SIG-M5 treated with dmso at 0.1 percent for 504 hours (cell line): ENCODE data around the gene BPIFB3.
"Not testable (repeated sequence)": the region's sequence is repeated elsewhere in the genome, so short reads cannot be mapped to it uniquely, and the experiment has no call there.

Experiments used
- DNase-seq: peaks from one replicate; lab custom pipeline; 2025; ENCODE audit not compliant: unreplicated experiment; lab: John Stamatoyannopoulos, UW

BPIFB3 gene

GRCh38 chr20:33112547-33113386, 59.1 kb downstream of the BPIFB3 start:
- DNase-seq: no peak

GRCh38 chr20:33113387-33113908, 59.7 kb downstream of the BPIFB3 start:
- DNase-seq: no peak

GRCh38 chr20:33115501-33115900, 61.8 kb downstream of the BPIFB3 start:
- DNase-seq: not testable (repeated sequence)

DNA sequence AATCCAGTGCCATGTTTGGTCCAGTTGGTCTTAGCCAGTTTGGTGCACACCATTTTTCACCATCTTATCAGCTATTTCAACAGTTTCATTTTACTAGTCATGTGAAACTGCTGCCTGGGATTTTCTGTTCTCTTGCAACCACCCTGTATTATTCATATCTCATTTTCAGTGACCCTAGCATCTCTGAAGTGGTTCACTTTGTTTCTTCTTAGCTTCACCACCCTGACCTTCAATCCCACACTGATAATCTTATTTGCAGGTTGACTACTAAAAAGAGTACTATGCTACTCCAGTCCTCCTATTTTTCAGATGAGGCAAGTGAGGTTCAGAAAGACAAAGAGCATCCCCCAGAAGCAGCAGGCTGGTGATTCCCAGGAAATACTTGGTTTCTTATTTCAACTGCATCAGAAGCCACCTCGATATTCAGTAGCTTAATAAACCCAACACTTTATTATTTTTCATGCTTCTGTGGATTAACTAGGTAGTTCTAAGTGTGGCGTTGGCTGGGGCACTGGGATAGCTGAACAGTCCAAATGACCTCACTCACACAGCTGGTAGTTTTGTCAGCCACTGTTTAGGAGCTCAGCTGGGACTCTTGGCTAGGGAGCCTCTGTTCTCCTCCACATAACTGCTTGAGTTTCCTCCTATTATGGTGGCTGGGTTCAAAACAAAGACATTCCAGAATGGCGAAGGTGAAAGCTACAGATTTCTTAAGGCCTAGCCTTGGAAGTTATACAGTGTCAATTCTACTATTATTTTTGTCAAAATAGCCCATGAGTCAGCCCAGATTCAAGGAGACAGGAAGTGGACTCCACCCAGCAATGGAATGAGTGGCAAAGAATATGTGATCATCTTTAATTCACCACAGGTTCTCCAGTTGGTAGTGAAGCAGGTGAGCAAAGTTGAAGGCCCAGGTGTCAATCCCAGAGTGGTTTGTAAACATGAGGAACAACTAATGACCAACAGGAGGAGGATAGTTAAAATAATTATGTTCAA, 66.3 kb downstream of the BPIFB3 start:
- DNase-seq: no peak

- DNase-seq: no peak
These were observed 67.2 kb downstream of the BPIFB3 start for GRCh38 chr20:33120934-33121333.

DNA sequence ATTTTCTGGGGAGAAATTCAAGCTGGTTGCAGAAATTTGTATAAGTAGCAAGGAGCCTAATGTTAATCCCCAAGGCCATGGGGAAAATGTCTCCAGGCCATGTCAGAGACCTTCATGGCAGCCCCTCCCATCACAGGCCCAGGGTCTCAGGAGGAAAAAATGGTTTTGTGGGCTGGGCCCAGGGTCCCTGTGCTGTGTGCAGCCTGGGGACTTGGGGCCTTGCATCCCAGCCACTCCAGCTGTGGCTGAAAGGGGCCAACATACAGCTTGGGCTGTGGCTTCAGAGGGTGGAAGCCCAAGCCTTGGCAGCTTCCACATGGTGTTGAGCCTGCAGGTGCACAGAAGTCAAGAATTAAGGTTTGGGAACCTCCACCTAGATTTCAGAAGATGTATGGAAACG, 68.6 kb downstream of the BPIFB3 start:
- DNase-seq: not testable (repeated sequence)
